Kidney epithelial cell (primary cell): ENCODE measurements around the gene CABCOCO1. TPM values are rescaled to one million over a fixed set of nuclear protein-coding genes. Genes with fewer than 3 reads are reported as not detected.
"Not testable (repeated sequence)": the region's sequence is repeated elsewhere in the genome, so short reads cannot be mapped to it uniquely, and the experiment has no call there.

Experiments used
- DNase-seq: peaks from one replicate; pipeline ENCODE4 v3.0.0-alpha.2; 2010; ENCODE audit warnings: low read depth
- H3K27me3 ChIP-seq: 2 replicates; pipeline ENCODE4 v1.6.0; 2011; ENCODE audit warnings: low read length; ENCODE audit not compliant: control insufficient read depth, insufficient read depth
- H3K36me3 ChIP-seq: 2 replicates; pipeline ENCODE4 v1.5.1; 2011; ENCODE audit warnings: low read length; ENCODE audit not compliant: control insufficient read depth, insufficient read depth
- H3K4me3 ChIP-seq: 2 replicates; pipeline ENCODE4 v1.5.1; 2011; ENCODE audit warnings: low read depth, mild to moderate bottlenecking, control low read depth, low read length
- CTCF ChIP-seq: IDR thresholded peaks from 2 replicates; pipeline ENCODE4 v1.5.1; 2011; ENCODE audit warnings: mild to moderate bottlenecking, moderate library complexity, low read length, control low read depth, inconsistent platforms; ENCODE audit not compliant: insufficient read depth, poor library complexity, severe bottlenecking
- total RNA-seq: library from RNA; depleted of rRNA; stranded (reverse); fragments of >200 nt; gene quantifications from 2 replicates; pipeline ENCODE4 v1.2.3, GENCODE V29; 2015

The CABCOCO1 gene
- total RNA-seq, 1 donor from 2014 or later: 0.33 TPM

GRCh38 chr10:61721431-61721830, 58.7 kb downstream of the CABCOCO1 start:
- no peaks in the 10 kb centered on the region for H3K36me3 ChIP-seq
- no peaks in the 10 kb centered on the region for H3K27me3 ChIP-seq
- H3K4me3 ChIP-seq: no peak overlapping the region
- no peak for DNase-seq
- no peak for TF ChIP-seq CTCF

- not testable (repeated sequence) for DNase-seq, H3K36me3 ChIP-seq, H3K27me3 ChIP-seq, H3K4me3 ChIP-seq
Measured at GRCh38 chr10:61725221-61725620, 62.5 kb downstream of the CABCOCO1 start.

- no peak overlapping the region for H3K4me3 ChIP-seq
- H3K36me3 ChIP-seq: no peaks in the 10 kb centered on the region
- no peaks in the 10 kb centered on the region for H3K27me3 ChIP-seq
- DNase-seq: no peak
- TF ChIP-seq CTCF: no peak
Measured at GRCh38 chr10:61729596-61729995, 66.9 kb downstream of the CABCOCO1 start.

- Histone ChIP-seq H3K27me3 (no peaks in the 10 kb centered on the region), H3K4me3 (no peak overlapping the region), H3K36me3 (no peaks in the 10 kb centered on the region)
- TF ChIP-seq CTCF: no peak
- DNase-seq: no peak
Measured at GRCh38 chr10:61730671-61731070, 67.9 kb downstream of the CABCOCO1 start.

- no peak overlapping the region for H3K4me3 ChIP-seq
- H3K27me3 ChIP-seq: no peaks in the 10 kb centered on the region
- H3K36me3 ChIP-seq: no peaks in the 10 kb centered on the region
- DNase-seq: no peak
- no peak for TF ChIP-seq CTCF
Measured at GRCh38 chr10:61731638-61732037, 68.9 kb downstream of the CABCOCO1 start.

- no peaks in the 10 kb centered on the region for H3K27me3 ChIP-seq
- DNase-seq: no peak
Measured at GRCh38 chr10:61732629-61733278, 70.0 kb downstream of the CABCOCO1 start.

More at GRCh38 chr10:61732629-61733278, 70.0 kb downstream of the CABCOCO1 start:
- TF ChIP-seq CTCF: no peak
- no peak overlapping the region for H3K4me3 ChIP-seq
- no peaks in the 10 kb centered on the region for H3K36me3 ChIP-seq
